MM.1S (cell line): ENCODE measurements around the gene CCDC171.

ENCODE experiments used
- CTCF ChIP-seq: fragments of 300-600 bp; sonication (generic); IDR thresholded peaks from 2 replicates; pipeline ENCODE4 v1.5.1; 2016; ENCODE audit warnings: antibody characterized with exemption, low read length, mixed read lengths
- EZH2 ChIP-seq: fragments of 300-600 bp; sonication (generic); optimal IDR thresholded peaks from 2 replicates; pipeline ENCODE3; 2017; ENCODE audit warnings: low read depth, mild to moderate bottlenecking, antibody characterized with exemption, low read length, mixed read lengths
- EZH2phosphoT487 ChIP-seq: fragments of 300-600 bp; sonication (generic); IDR thresholded peaks from 2 replicates; pipeline ENCODE4 v1.6.1; 2018; ENCODE audit warnings: antibody characterized with exemption, low read length

GRCh38 chr9:15959663-15960062 is 406.8 kb downstream of the CCDC171 start:
- TF ChIP-seq CTCF: no peak
- no peak for TF ChIP-seq EZH2
- TF ChIP-seq EZH2phosphoT487: no peak
